Central memory CD8-positive, alpha-beta T cell (primary cell): ENCODE results near the gene FRMD5.

Source experiments
- ATAC-seq: fragments of 150-1000 bp; cut with Tn5 transposase; replicated peaks from 2 replicates; pipeline ENCODE4 v1.10.0; 2022; ENCODE audit warnings: mild to moderate bottlenecking, moderate FRiP score, moderate number of reproducible peaks; ENCODE audit not compliant: poor library complexity, severe bottlenecking; ENCODE audit errors: extremely low read depth
- DNase-seq, 2 donors: peaks; one replicate each; pipeline ENCODE4 v3.0.0; 2021; ENCODE audit warnings: low spot score in 2 of 2
- H3K27ac Mint-ChIP-seq: one replicate; pipeline ENCODE4 v1.8.0; 2022; ENCODE audit warnings: low read depth, mild to moderate bottlenecking, moderate library complexity, mixed read lengths
- H3K27me3 Mint-ChIP-seq: one replicate; pipeline ENCODE4 v1.8.0; 2022; ENCODE audit warnings: mixed read lengths
- H3K36me3 Mint-ChIP-seq: one replicate; pipeline ENCODE4 v1.8.0; 2022; ENCODE audit warnings: mild to moderate bottlenecking, moderate library complexity, mixed read lengths; ENCODE audit not compliant: insufficient read depth
- H3K4me1 Mint-ChIP-seq: one replicate; pipeline ENCODE4 v1.8.0; 2022; ENCODE audit warnings: mixed read lengths
- H3K4me3 Mint-ChIP-seq: one replicate; pipeline ENCODE4 v1.8.0; 2022; ENCODE audit warnings: mild to moderate bottlenecking, moderate library complexity, mixed read lengths
- H3K9me3 Mint-ChIP-seq: one replicate; pipeline ENCODE4 v1.8.0; 2022; ENCODE audit warnings: mixed read lengths

FRMD5 gene

GRCh38 chr15:44153352-44153751 is 41.7 kb downstream of the FRMD5 start:
- no peaks in the 10 kb centered on the region for H3K36me3 Mint-ChIP-seq
- no peak for ATAC-seq
- no peak overlapping the region for H3K27ac Mint-ChIP-seq

GRCh38 chr15:44149224-44149623 is 45.8 kb downstream of the FRMD5 start:
- no peaks in the 10 kb centered on the region for H3K36me3 Mint-ChIP-seq
- H3K27ac Mint-ChIP-seq, result no peak overlapping the region
- H3K4me3 Mint-ChIP-seq, result no peak overlapping the region

More at GRCh38 chr15:44153352-44153751, 41.7 kb downstream of the FRMD5 start:
- Mint-ChIP-seq H3K4me1 (no peaks in the 10 kb centered on the region), H3K27me3 (peaks cover 54% of the 10 kb centered on the region), H3K4me3 (no peak overlapping the region), H3K9me3 (no peaks in the 10 kb centered on the region)
- no peak for DNase-seq

GRCh38 chr15:44148580-44148979 is 46.5 kb downstream of the FRMD5 start:
- no peak overlapping the region for H3K4me3 Mint-ChIP-seq
- H3K27me3 Mint-ChIP-seq, result peaks cover 62% of the 10 kb centered on the region
- DNase-seq, result no peak
- no peaks in the 10 kb centered on the region for H3K36me3 Mint-ChIP-seq
- no peaks in the 10 kb centered on the region for H3K9me3 Mint-ChIP-seq
- ATAC-seq, result no peak
- H3K4me1 Mint-ChIP-seq, result no peaks in the 10 kb centered on the region
- H3K27ac Mint-ChIP-seq, result no peak overlapping the region

More at GRCh38 chr15:44149224-44149623, 45.8 kb downstream of the FRMD5 start:
- Mint-ChIP-seq H3K9me3 (no peaks in the 10 kb centered on the region), H3K4me1 (no peaks in the 10 kb centered on the region), H3K27me3 (peaks cover 64% of the 10 kb centered on the region)
- no peak for DNase-seq
- no peak for ATAC-seq

- Mint-ChIP-seq H3K4me1 (no peaks in the 10 kb centered on the region), H3K36me3 (no peaks in the 10 kb centered on the region), H3K9me3 (no peaks in the 10 kb centered on the region), H3K27me3 (peaks cover 53% of the 10 kb centered on the region), H3K4me3 (no peak overlapping the region), H3K27ac (no peak overlapping the region)
- no peak for ATAC-seq
- DNase-seq, result no peak
Measured at GRCh38 chr15:44147636-44148035, 47.4 kb downstream of the FRMD5 start.

- H3K27ac Mint-ChIP-seq, result no peak overlapping the region
- peaks cover 37% of the 10 kb centered on the region for H3K27me3 Mint-ChIP-seq
- H3K4me3 Mint-ChIP-seq, result no peak overlapping the region
- ATAC-seq (no peak), DNase-seq (no peak)
- no peaks in the 10 kb centered on the region for H3K36me3 Mint-ChIP-seq
- no peaks in the 10 kb centered on the region for H3K4me1 Mint-ChIP-seq
- no peaks in the 10 kb centered on the region for H3K9me3 Mint-ChIP-seq
Measured at GRCh38 chr15:44145495-44145894, 49.6 kb downstream of the FRMD5 start.

GRCh38 chr15:44144992-44145391 is 50.1 kb downstream of the FRMD5 start:
- ATAC-seq (no peak), DNase-seq (no peak)
- no peak overlapping the region for H3K27ac Mint-ChIP-seq
- no peaks in the 10 kb centered on the region for H3K36me3 Mint-ChIP-seq
- no peaks in the 10 kb centered on the region for H3K4me1 Mint-ChIP-seq
- no peak overlapping the region for H3K4me3 Mint-ChIP-seq
- H3K9me3 Mint-ChIP-seq, result no peaks in the 10 kb centered on the region
- H3K27me3 Mint-ChIP-seq, result peaks cover 32% of the 10 kb centered on the region

GRCh38 chr15:44144184-44144583 is 50.9 kb downstream of the FRMD5 start:
- peaks cover 24% of the 10 kb centered on the region for H3K27me3 Mint-ChIP-seq
- H3K4me1 Mint-ChIP-seq, result no peaks in the 10 kb centered on the region
- no peaks in the 10 kb centered on the region for H3K36me3 Mint-ChIP-seq
- no peak overlapping the region for H3K4me3 Mint-ChIP-seq
- DNase-seq (no peak), ATAC-seq (no peak)
- H3K27ac Mint-ChIP-seq, result no peak overlapping the region
- H3K9me3 Mint-ChIP-seq, result no peaks in the 10 kb centered on the region

GRCh38 chr15:44137750-44138149 is 57.3 kb downstream of the FRMD5 start:
- H3K27ac Mint-ChIP-seq, result no peak overlapping the region
- DNase-seq, result no peak
- no peaks in the 10 kb centered on the region for H3K36me3 Mint-ChIP-seq
- no peaks in the 10 kb centered on the region for H3K9me3 Mint-ChIP-seq
- no peak overlapping the region for H3K4me3 Mint-ChIP-seq
- ATAC-seq, result no peak
- H3K27me3 Mint-ChIP-seq, result peaks cover 11% of the 10 kb centered on the region
- no peaks in the 10 kb centered on the region for H3K4me1 Mint-ChIP-seq

GRCh38 chr15:44136991-44137477 is 58.0 kb downstream of the FRMD5 start:
- no peaks in the 10 kb centered on the region for H3K9me3 Mint-ChIP-seq
- no peaks in the 10 kb centered on the region for H3K36me3 Mint-ChIP-seq
- H3K27me3 Mint-ChIP-seq, result peaks cover 16% of the 10 kb centered on the region
- no peaks in the 10 kb centered on the region for H3K4me1 Mint-ChIP-seq
- no peak for ATAC-seq
- DNase-seq, result no peak
- H3K4me3 Mint-ChIP-seq, result no peak overlapping the region
- no peak overlapping the region for H3K27ac Mint-ChIP-seq

GRCh38 chr15:44132057-44132456 is 63.0 kb downstream of the FRMD5 start:
- Mint-ChIP-seq H3K27me3 (peaks cover 46% of the 10 kb centered on the region), H3K9me3 (no peaks in the 10 kb centered on the region), H3K4me3 (no peak overlapping the region), H3K27ac (no peak overlapping the region), H3K4me1 (no peaks in the 10 kb centered on the region), H3K36me3 (no peaks in the 10 kb centered on the region)
- ATAC-seq (no peak), DNase-seq (no peak)

- Mint-ChIP-seq H3K36me3 (no peaks in the 10 kb centered on the region), H3K9me3 (no peaks in the 10 kb centered on the region), H3K4me3 (no peak overlapping the region), H3K27me3 (peaks cover 59% of the 10 kb centered on the region), H3K4me1 (no peaks in the 10 kb centered on the region), H3K27ac (no peak overlapping the region)
- no peak for DNase-seq
- no peak for ATAC-seq
Measured at GRCh38 chr15:44130778-44131177, 64.3 kb downstream of the FRMD5 start.

- no peaks in the 10 kb centered on the region for H3K4me1 Mint-ChIP-seq
Measured at GRCh38 chr15:44129911-44130310, 65.2 kb downstream of the FRMD5 start.

GRCh38 chr15:44128443-44128842 is 66.6 kb downstream of the FRMD5 start:
- no peaks in the 10 kb centered on the region for H3K36me3 Mint-ChIP-seq
- H3K27ac Mint-ChIP-seq, result no peak overlapping the region
- no peaks in the 10 kb centered on the region for H3K4me1 Mint-ChIP-seq
- H3K27me3 Mint-ChIP-seq, result peaks cover 54% of the 10 kb centered on the region
- no peaks in the 10 kb centered on the region for H3K9me3 Mint-ChIP-seq
- no peak for ATAC-seq
- no peak for DNase-seq
- H3K4me3 Mint-ChIP-seq, result no peak overlapping the region

More at GRCh38 chr15:44129911-44130310, 65.2 kb downstream of the FRMD5 start:
- H3K36me3 Mint-ChIP-seq, result no peaks in the 10 kb centered on the region
- ATAC-seq (no peak), DNase-seq (no peak)
- H3K27me3 Mint-ChIP-seq, result peaks cover 65% of the 10 kb centered on the region
- H3K4me3 Mint-ChIP-seq, result no peak overlapping the region
- H3K27ac Mint-ChIP-seq, result no peak overlapping the region
- no peaks in the 10 kb centered on the region for H3K9me3 Mint-ChIP-seq

- Mint-ChIP-seq H3K4me1 (no peaks in the 10 kb centered on the region), H3K36me3 (no peaks in the 10 kb centered on the region), H3K4me3 (no peak overlapping the region), H3K9me3 (no peaks in the 10 kb centered on the region), H3K27ac (no peak overlapping the region), H3K27me3 (peaks cover 37% of the 10 kb centered on the region)
- DNase-seq (no peak), ATAC-seq (no peak)
Measured at GRCh38 chr15:44125879-44126278, 69.2 kb downstream of the FRMD5 start.
